Natural killer cell (primary cell): Measurements from ENCODE around the gene DENND1A. TPM values are rescaled to one million over a fixed set of nuclear protein-coding genes. Genes with fewer than 3 reads are reported as not detected.
"Not testable (repeated sequence)": the region's sequence is repeated elsewhere in the genome, so short reads cannot be mapped to it uniquely, and the experiment has no call there.

Experiments used
- ATAC-seq, 3 donors: fragments of 150-1000 bp in 2 of 3; fragments of 200-7000 bp in 1 of 3; cut with Tn5 transposase; 1 replicate in 1 of 3; 2 replicates in 2 of 3; pipeline ENCODE4 v1.10.0; 2021; ENCODE audit warnings: mild to moderate bottlenecking in 2 of 3, moderate library complexity in 2 of 3
- DNase-seq, 2 donors: peaks; one replicate each; pipeline versions ENCODE4 v3.0.0 to v3.0.0-alpha.2; 2013 to 2021; ENCODE audit warnings: mixed read lengths in 1 of 2
- H3K27ac ChIP-seq: one replicate; pipeline ENCODE4 v1.5.1; 2013; ENCODE audit warnings: mild to moderate bottlenecking, low read length
- H3K27me3 ChIP-seq: one replicate; pipeline ENCODE4 v1.6.1; 2013; ENCODE audit warnings: low read length; ENCODE audit not compliant: control insufficient read depth, insufficient read depth
- H3K36me3 ChIP-seq: one replicate; pipeline ENCODE4 v1.6.1; 2013; ENCODE audit warnings: low read length; ENCODE audit not compliant: control insufficient read depth, insufficient read depth
- H3K4me1 ChIP-seq: one replicate; pipeline ENCODE4 v1.6.1; 2013; ENCODE audit warnings: low read length; ENCODE audit not compliant: control insufficient read depth, insufficient read depth
- H3K4me3 ChIP-seq: one replicate; pipeline ENCODE4 v1.5.1; 2013; ENCODE audit warnings: low read length
- H3K9me3 ChIP-seq: one replicate; pipeline ENCODE4 v1.6.1; 2013; ENCODE audit warnings: low read length; ENCODE audit not compliant: control insufficient read depth, insufficient read depth
- H3K27ac Mint-ChIP-seq, 2 donors: one replicate each; pipeline ENCODE4 v1.8.0; 2022; ENCODE audit warnings: mild to moderate bottlenecking in 2 of 2, mixed read lengths in 2 of 2, moderate library complexity in 1 of 2
- H3K27me3 Mint-ChIP-seq, 2 donors: one replicate each; pipeline ENCODE4 v1.8.0; 2022; ENCODE audit warnings: low read depth in 2 of 2, mixed read lengths in 2 of 2
- H3K36me3 Mint-ChIP-seq: one replicate; pipeline ENCODE4 v1.8.0; 2022; ENCODE audit warnings: mixed read lengths
- H3K4me1 Mint-ChIP-seq, 2 donors: one replicate each; pipeline ENCODE4 v1.8.0; 2022; ENCODE audit warnings: mixed read lengths in 2 of 2
- H3K4me3 Mint-ChIP-seq: one replicate; pipeline ENCODE4 v1.8.0; 2022; ENCODE audit warnings: mild to moderate bottlenecking, moderate library complexity, mixed read lengths
- H3K9me3 Mint-ChIP-seq, 2 donors: one replicate each; pipeline ENCODE4 v1.8.0; 2022; ENCODE audit warnings: mixed read lengths in 2 of 2
- CTCF ChIP-seq: fragments of 200-600 bp; IDR thresholded peaks from one replicate; pipeline ENCODE4 v1.8.0; 2022; ENCODE audit warnings: antibody characterized with exemption
- WGBS: methylation state at CpG from one replicate; pipeline ENCODE4 v1.1.7; 2013; ENCODE audit warnings: missing lambda C conversion rate; ENCODE audit not compliant: insufficient coverage; 5-methylcytosine and 5-hydroxymethylcytosine counted together
- intact Hi-C: fragments of 100-400 bp; cut with micrococcal nuclease; formaldehyde crosslinking; loops from one replicate; pipeline ENCODE4 v1.14.2; 2022
- total RNA-seq, 4 donors: library from RNA; stranded (reverse); fragments of 120-200 nt in 1 of 4; gene quantifications; one replicate each; pipeline versions ENCODE4 v1.2.3 to v1.2.4, GENCODE V29; 2013 to 2022

The DENND1A gene
- total RNA-seq, 3 donors from 2014 or later (not counting 1 experiment from before 2014, with no cell fraction given): 27.8 to 37.6 (median 30.9) TPM

- no peak for TF ChIP-seq CTCF
- intact Hi-C loops: no loop called here
- 90% methylated on average over 5 of the region's 5 CpGs for WGBS
These were observed 8.5 kb upstream of the DENND1A start for GRCh38 chr9:123938401-123938800.

GRCh38 chr9:123936575-123936974 lies 6.6 kb upstream of the DENND1A start:
- H3K4me3 Mint-ChIP-seq, H3K9me3 Mint-ChIP-seq, DNase-seq, H3K4me1 ChIP-seq, H3K27ac Mint-ChIP-seq, H3K4me1 Mint-ChIP-seq, H3K27ac ChIP-seq, H3K36me3 Mint-ChIP-seq, intact Hi-C loops, H3K4me3 ChIP-seq, ATAC-seq, H3K9me3 ChIP-seq, H3K36me3 ChIP-seq, H3K27me3 ChIP-seq: not testable (repeated sequence)
- WGBS: 97% methylated on average over 3 of the region's 3 CpGs
- H3K27me3 Mint-ChIP-seq: peaks cover 18 to 58% of the 10 kb centered on the region in 2 donors

More at GRCh38 chr9:123938401-123938800, 8.5 kb upstream of the DENND1A start:
- Mint-ChIP-seq H3K4me3 (no peak overlapping the region), H3K36me3 (no peaks in the 10 kb centered on the region), H3K27me3 (peaks cover 17 to 62% of the 10 kb centered on the region in 2 donors), H3K27ac (no peak overlapping the region), H3K9me3 (no peaks in the 10 kb centered on the region), H3K4me1 (no peaks in the 10 kb centered on the region)
- Histone ChIP-seq H3K36me3 (no peaks in the 10 kb centered on the region), H3K27ac (no peak overlapping the region), H3K27me3 (no peaks in the 10 kb centered on the region), H3K9me3 (no peaks in the 10 kb centered on the region), H3K4me1 (no peaks in the 10 kb centered on the region), H3K4me3 (no peak overlapping the region)
- ATAC-seq (no peak), DNase-seq (no peak)

- no peak overlapping the region for H3K4me3 ChIP-seq
- Mint-ChIP-seq H3K36me3 (no peaks in the 10 kb centered on the region), H3K9me3 (no peaks in the 10 kb centered on the region), H3K27me3 (peaks cover 13 to 44% of the 10 kb centered on the region in 2 donors), H3K27ac (no peak overlapping the region), H3K4me3 (no peak overlapping the region), H3K4me1 (peaks cover 15 to 16% of the 10 kb centered on the region in 2 donors)
- ATAC-seq (no peak), DNase-seq (no peak)
- no peaks in the 10 kb centered on the region for H3K36me3 ChIP-seq
- TF ChIP-seq CTCF: no peak
- WGBS: 87% methylated on average over 4 of the region's 5 CpGs
- intact Hi-C loops: no loop called here
- H3K9me3 ChIP-seq: no peaks in the 10 kb centered on the region
- H3K27me3 ChIP-seq: no peaks in the 10 kb centered on the region
- H3K27ac ChIP-seq: no peak overlapping the region
- peaks cover 12% of the 10 kb centered on the region for H3K4me1 ChIP-seq
These were observed 3.7 kb upstream of the DENND1A start for GRCh38 chr9:123933440-123934212.

GRCh38 chr9:123929177-123929869 lies 603 bp downstream of the DENND1A start:
- H3K4me3 Mint-ChIP-seq: peak overlapping the region; percentile 86
- Histone ChIP-seq H3K27ac (no peak overlapping the region), H3K36me3 (no peaks in the 10 kb centered on the region), H3K4me1 (peaks cover 12% of the 10 kb centered on the region), H3K4me3 (peak overlapping the region; percentile 64), H3K27me3 (no peaks in the 10 kb centered on the region), H3K9me3 (no peaks in the 10 kb centered on the region)
- H3K27me3 Mint-ChIP-seq: peaks cover 3 to 13% of the 10 kb centered on the region in 2 donors
- H3K36me3 Mint-ChIP-seq: no peaks in the 10 kb centered on the region
- TF ChIP-seq CTCF: no peak
- H3K4me1 Mint-ChIP-seq: peaks cover 30 to 31% of the 10 kb centered on the region in 2 donors
- no peak for ATAC-seq
- peak; percentile 19 to 45 for DNase-seq
- WGBS: 1% methylated on average over 49 of the region's 50 CpGs
- intact Hi-C loops: no loop called here
- H3K9me3 Mint-ChIP-seq: no peaks in the 10 kb centered on the region
- H3K27ac Mint-ChIP-seq: peak overlapping the region; percentile 52 to 77
